Adrenal gland (tissue), 5 donors: ENCODE data around the gene SF3A1.

ENCODE experiments used
- POLR2A ChIP-seq, 2 donors: fragments of 450-650 bp; IDR thresholded peaks; one replicate each; pipeline ENCODE4 v1.6.1; 2017; ENCODE audit warnings: antibody characterized with exemption in 2 of 2, mild to moderate bottlenecking in 2 of 2, moderate library complexity in 1 of 2
- TF ChIP-seq, protein P1 (sequence below), 6 experiments: fragments of 450-650 bp in 4 of 6; fragments of 200-600 bp in 2 of 6; sonication (generic) in 1 of 6; IDR thresholded peaks; 1 replicate in 5 of 6; 2 replicates in 1 of 6; pipeline versions ENCODE4 v1.5.1 to v1.8.0; 2016 to 2021; ENCODE audit warnings: antibody characterized with exemption in 6 of 6, mild to moderate bottlenecking in 2 of 6, moderate library complexity in 1 of 6
- donor health status: DM: no; HTN: no; CAD: no.

- TF ChIP-seq, protein P1, sequence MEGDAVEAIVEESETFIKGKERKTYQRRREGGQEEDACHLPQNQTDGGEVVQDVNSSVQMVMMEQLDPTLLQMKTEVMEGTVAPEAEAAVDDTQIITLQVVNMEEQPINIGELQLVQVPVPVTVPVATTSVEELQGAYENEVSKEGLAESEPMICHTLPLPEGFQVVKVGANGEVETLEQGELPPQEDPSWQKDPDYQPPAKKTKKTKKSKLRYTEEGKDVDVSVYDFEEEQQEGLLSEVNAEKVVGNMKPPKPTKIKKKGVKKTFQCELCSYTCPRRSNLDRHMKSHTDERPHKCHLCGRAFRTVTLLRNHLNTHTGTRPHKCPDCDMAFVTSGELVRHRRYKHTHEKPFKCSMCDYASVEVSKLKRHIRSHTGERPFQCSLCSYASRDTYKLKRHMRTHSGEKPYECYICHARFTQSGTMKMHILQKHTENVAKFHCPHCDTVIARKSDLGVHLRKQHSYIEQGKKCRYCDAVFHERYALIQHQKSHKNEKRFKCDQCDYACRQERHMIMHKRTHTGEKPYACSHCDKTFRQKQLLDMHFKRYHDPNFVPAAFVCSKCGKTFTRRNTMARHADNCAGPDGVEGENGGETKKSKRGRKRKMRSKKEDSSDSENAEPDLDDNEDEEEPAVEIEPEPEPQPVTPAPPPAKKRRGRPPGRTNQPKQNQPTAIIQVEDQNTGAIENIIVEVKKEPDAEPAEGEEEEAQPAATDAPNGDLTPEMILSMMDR (IDR thresholded peaks at IDR 0.05): no peak
- TF ChIP-seq POLR2A (IDR thresholded peaks at IDR 0.05): no peak
Observed at GRCh38 chr22:30370641-30371230, 14.0 kb upstream of the SF3A1 start.
